Activated naive CD8-positive, alpha-beta T cell treated with anti-CD3 and anti-CD28 coated beads, Interleukin-2, amount 10 ng/mL, durations not matched to agents 7 days and 5 days (primary cell): ENCODE data around the gene DCANP1. TPM values are rescaled to one million over a fixed set of nuclear protein-coding genes. Genes with fewer than 3 reads are reported as not detected.
A peak's percentile ranks its signal among the peaks of the same experiment; 100 is the strongest.

Experiments used
- ATAC-seq: fragments of 150-1000 bp; cut with Tn5 transposase; one replicate; pipeline ENCODE4 v1.10.0; 2021; ENCODE audit warnings: low read depth, moderate library complexity
- POLR2A ChIA-PET: fragments of 350-600 bp; sonication (Branson Sonifier 250); formaldehyde crosslinking; loops from one replicate; lab custom pipeline; 2021; ENCODE audit warnings: antibody characterized with exemption; lab: Charles Lee
- DNase-seq: peaks from one replicate; pipeline ENCODE4 v3.0.0; 2021
- H3K27ac Mint-ChIP-seq: one replicate; pipeline ENCODE4 v1.8.0; 2022; ENCODE audit warnings: mild to moderate bottlenecking, mixed read lengths
- H3K27me3 Mint-ChIP-seq: one replicate; pipeline ENCODE4 v1.8.0; 2022; ENCODE audit warnings: mild to moderate bottlenecking, moderate library complexity, mixed read lengths
- H3K36me3 Mint-ChIP-seq: one replicate; pipeline ENCODE4 v1.8.0; 2021; ENCODE audit warnings: mild to moderate bottlenecking, mixed read lengths
- H3K4me1 Mint-ChIP-seq: one replicate; pipeline ENCODE4 v1.8.0; 2021; ENCODE audit warnings: mixed read lengths
- H3K4me3 Mint-ChIP-seq: one replicate; pipeline ENCODE4 v1.8.0; 2022; ENCODE audit warnings: mild to moderate bottlenecking, moderate library complexity, mixed read lengths
- H3K9me3 Mint-ChIP-seq: one replicate; pipeline ENCODE4 v1.8.0; 2021; ENCODE audit warnings: mixed read lengths
- total RNA-seq, 2 experiments: library from RNA; stranded (reverse); gene quantifications; one replicate each; pipeline ENCODE4 v1.2.3, GENCODE V29; 2021

DCANP1 gene
- total RNA-seq, 2 experiments from 2014 or later = not detected

GRCh38 chr5:135425641-135426040 lies 21.5 kb downstream of the DCANP1 start:
- Mint-ChIP-seq H3K27ac (peak overlapping the region; percentile 83), H3K4me1 (peaks cover 16% of the 10 kb centered on the region), H3K36me3 (no peaks in the 10 kb centered on the region), H3K4me3 (peak overlapping the region; percentile 61), H3K9me3 (no peaks in the 10 kb centered on the region), H3K27me3 (peaks cover 26% of the 10 kb centered on the region)
- ATAC-seq (peak; percentile 65), DNase-seq (no peak)
- POLR2A ChIA-PET = interaction anchor here (1.0 to 3.4 kb wide), 2 partner anchors 27 to 100 kb away, joined by 5 to 17 read pairs; partner anchors contain the start of gene MACROH2A1

DNA sequence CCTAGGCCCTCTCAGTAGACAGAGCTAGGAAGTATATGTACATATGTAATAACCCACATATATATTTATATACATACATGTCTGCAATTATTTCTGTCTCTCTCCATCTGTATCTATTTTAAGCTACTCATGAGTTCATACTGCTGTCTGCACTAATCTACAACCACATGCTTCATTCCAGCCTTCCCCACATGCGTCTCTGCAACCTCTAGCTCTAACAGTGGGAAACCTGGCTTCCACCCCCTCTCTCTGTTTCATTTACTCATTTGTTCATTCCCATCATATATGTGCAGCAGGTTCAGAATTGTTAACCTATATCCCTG lies 23.3 kb downstream of the DCANP1 start:
- Mint-ChIP-seq H3K9me3 (no peaks in the 10 kb centered on the region), H3K27ac (no peak overlapping the region), H3K4me1 (peaks cover 16% of the 10 kb centered on the region), H3K4me3 (no peak overlapping the region), H3K36me3 (no peaks in the 10 kb centered on the region), H3K27me3 (peaks cover 45% of the 10 kb centered on the region)
- ATAC-seq (no peak), DNase-seq (no peak)
- POLR2A ChIA-PET = interaction anchor here (3.4 kb wide), 1 partner anchor 25 kb away, joined by 17 read pairs; the partner anchor contains the start of gene MACROH2A1

DNA sequence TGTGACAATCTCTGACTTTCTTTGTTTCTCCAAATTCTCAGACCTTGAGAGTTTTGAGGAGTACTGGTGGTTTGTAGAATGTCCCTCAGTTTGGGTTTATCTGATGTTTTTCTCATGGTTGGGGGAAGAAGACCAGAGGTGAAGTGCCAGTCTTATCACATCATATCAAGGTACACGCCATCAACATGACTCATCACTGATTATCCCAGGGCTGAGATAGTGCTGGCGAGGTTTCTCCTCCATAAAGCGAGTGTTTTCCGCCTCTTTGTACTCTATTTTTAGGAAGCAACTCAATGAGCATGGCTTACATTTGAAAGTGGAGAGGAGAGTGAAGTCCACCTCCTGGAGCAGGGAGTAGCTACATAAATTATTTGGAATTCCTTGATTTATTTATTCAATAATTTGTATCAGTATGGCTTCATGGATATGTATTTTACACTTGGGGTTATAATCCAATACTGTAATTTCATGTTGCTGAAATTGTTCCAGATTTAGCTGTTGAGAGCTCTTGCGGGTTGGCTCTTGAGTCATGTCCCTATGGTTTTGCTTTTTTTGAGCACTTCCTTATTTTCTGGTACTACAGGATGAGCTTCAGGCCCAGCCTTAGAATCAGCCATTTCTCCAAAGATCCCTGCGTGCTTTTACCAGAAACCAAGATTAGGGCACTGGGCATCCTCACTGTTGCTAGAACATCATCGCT lies 23.9 kb downstream of the DCANP1 start:
- POLR2A ChIA-PET = interaction anchor here (3.4 kb wide), 1 partner anchor 25 kb away, joined by 17 read pairs; the partner anchor contains the start of gene MACROH2A1
- H3K4me1 Mint-ChIP-seq = peaks cover 16% of the 10 kb centered on the region
- H3K36me3 Mint-ChIP-seq = no peaks in the 10 kb centered on the region
- peaks cover 49% of the 10 kb centered on the region for H3K27me3 Mint-ChIP-seq
- ATAC-seq (no peak), DNase-seq (no peak)
- H3K27ac Mint-ChIP-seq = no peak overlapping the region
- no peaks in the 10 kb centered on the region for H3K9me3 Mint-ChIP-seq
- H3K4me3 Mint-ChIP-seq = no peak overlapping the region

GRCh38 chr5:135422419-135422818 lies 24.7 kb downstream of the DCANP1 start:
- Mint-ChIP-seq H3K4me1 (peaks cover 16% of the 10 kb centered on the region), H3K9me3 (no peaks in the 10 kb centered on the region), H3K27ac (no peak overlapping the region), H3K4me3 (no peak overlapping the region), H3K27me3 (peaks cover 55% of the 10 kb centered on the region), H3K36me3 (no peaks in the 10 kb centered on the region)
- ATAC-seq (no peak), DNase-seq (no peak)
- POLR2A ChIA-PET = no interaction called here

GRCh38 chr5:135417083-135417482 lies 30.1 kb downstream of the DCANP1 start:
- no peaks in the 10 kb centered on the region for H3K4me1 Mint-ChIP-seq
- H3K36me3 Mint-ChIP-seq = no peaks in the 10 kb centered on the region
- DNase-seq = no peak
- H3K27ac Mint-ChIP-seq = no peak overlapping the region
- H3K9me3 Mint-ChIP-seq = peaks cover 4% of the 10 kb centered on the region
- H3K4me3 Mint-ChIP-seq = no peak overlapping the region
- ATAC-seq = no peak
- H3K27me3 Mint-ChIP-seq = peaks cover 77% of the 10 kb centered on the region
- POLR2A ChIA-PET = no interaction called here

DNA sequence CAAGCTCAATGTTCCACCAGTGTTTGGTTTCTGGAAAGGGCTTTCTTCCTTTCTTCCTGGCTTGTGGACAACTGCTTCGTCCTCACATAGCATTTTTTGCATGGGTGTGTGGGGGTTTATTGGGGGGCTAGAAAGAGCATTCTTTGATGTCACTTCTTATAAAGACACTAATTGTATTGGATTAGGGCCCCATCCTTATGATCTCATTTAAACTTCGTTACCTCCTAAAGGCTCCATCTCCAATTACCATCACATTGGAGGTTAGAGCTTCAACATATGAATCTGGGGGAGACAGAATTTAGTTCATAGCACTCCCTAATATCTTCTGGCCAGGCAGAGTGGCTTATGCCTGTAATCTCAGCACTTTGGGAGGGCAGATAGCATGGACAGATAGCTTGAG lies 42.1 kb downstream of the DCANP1 start:
- no peak overlapping the region for H3K4me3 Mint-ChIP-seq
- H3K36me3 Mint-ChIP-seq = no peaks in the 10 kb centered on the region
- ATAC-seq (no peak), DNase-seq (no peak)
- no peaks in the 10 kb centered on the region for H3K9me3 Mint-ChIP-seq
- no peak overlapping the region for H3K27ac Mint-ChIP-seq
- POLR2A ChIA-PET = interaction anchor here (0.6 kb wide), 1 partner anchor 506 kb away, joined by 3 read pairs; no protein-coding TSS in a partner anchor
- H3K4me1 Mint-ChIP-seq = peaks cover 4% of the 10 kb centered on the region
- peaks cover 47% of the 10 kb centered on the region for H3K27me3 Mint-ChIP-seq

- no peak overlapping the region for H3K4me3 Mint-ChIP-seq
- POLR2A ChIA-PET = no interaction called here
Observed at GRCh38 chr5:135402031-135402430, 45.1 kb downstream of the DCANP1 start.

GRCh38 chr5:135400866-135401265 lies 46.3 kb downstream of the DCANP1 start:
- Mint-ChIP-seq H3K27me3 (peaks cover 27% of the 10 kb centered on the region), H3K9me3 (no peaks in the 10 kb centered on the region), H3K4me3 (no peak overlapping the region), H3K27ac (no peak overlapping the region), H3K4me1 (peaks cover 21% of the 10 kb centered on the region), H3K36me3 (peaks cover 8% of the 10 kb centered on the region)
- DNase-seq = no peak
- POLR2A ChIA-PET = no interaction called here
- ATAC-seq = no peak

More at GRCh38 chr5:135402031-135402430, 45.1 kb downstream of the DCANP1 start:
- peaks cover 7% of the 10 kb centered on the region for H3K36me3 Mint-ChIP-seq
- no peaks in the 10 kb centered on the region for H3K9me3 Mint-ChIP-seq
- peaks cover 18% of the 10 kb centered on the region for H3K4me1 Mint-ChIP-seq
- H3K27ac Mint-ChIP-seq = no peak overlapping the region
- DNase-seq (no peak), ATAC-seq (no peak)
- H3K27me3 Mint-ChIP-seq = peaks cover 34% of the 10 kb centered on the region

- POLR2A ChIA-PET = interaction anchor here (0.7 to 2.1 kb wide), 4 partner anchors 16 to 27 kb away, joined by 3 to 17 read pairs (median 6); no protein-coding TSS in a partner anchor
- Mint-ChIP-seq H3K27ac (peak overlapping the region; percentile 91), H3K4me1 (peaks cover 30% of the 10 kb centered on the region), H3K4me3 (peak overlapping the region; percentile 89), H3K36me3 (peaks cover 8% of the 10 kb centered on the region), H3K27me3 (peaks cover 18% of the 10 kb centered on the region), H3K9me3 (no peaks in the 10 kb centered on the region)
- DNase-seq (no peak), ATAC-seq (no peak)
Observed at GRCh38 chr5:135399794-135400542, 47.2 kb downstream of the DCANP1 start.

DNA sequence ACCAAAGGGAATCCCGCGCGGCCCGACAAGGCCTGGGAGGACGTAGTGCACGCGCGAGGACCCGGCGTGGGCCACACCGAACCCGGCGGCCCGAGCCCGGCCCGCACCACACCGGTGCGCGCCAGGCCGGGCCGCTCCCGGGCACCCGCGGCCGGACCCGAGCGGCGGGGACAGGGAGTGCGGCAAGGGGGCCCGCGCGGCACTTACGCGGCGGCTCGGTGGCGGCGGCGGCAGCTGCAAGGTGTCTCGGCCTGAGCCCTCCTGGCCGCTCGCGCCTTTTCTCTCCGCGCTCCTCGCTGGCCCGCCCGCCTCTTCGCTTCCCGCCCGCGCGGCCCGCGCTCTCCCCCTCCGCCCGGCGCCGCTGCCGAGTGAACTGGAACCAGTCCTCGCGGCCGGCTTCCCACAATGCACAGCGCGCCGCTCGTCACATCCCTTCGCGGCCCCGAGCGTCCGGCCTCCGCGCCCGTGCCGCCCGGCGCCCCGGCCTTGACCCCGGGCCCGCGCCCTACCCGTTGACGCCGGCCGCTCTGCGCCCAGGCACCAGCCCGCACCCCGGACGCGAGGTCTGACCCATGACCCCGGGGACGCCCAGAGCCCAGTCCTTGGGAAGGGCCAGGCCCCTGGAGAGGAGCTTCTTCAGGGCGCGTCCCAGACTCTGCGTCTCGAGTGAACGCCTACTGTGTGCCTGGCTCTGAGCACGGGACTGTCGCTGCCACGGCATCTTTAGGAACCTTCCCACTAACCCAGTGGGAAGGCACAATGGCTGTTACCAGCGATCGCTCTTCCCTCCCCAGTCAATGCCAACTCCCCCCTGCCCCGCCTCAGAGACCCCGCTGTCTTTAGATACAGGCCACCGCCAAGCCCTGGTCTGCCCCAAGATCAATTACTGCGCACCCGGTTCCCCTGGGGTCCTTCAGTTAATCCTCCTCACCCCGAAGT lies 48.0 kb downstream of the DCANP1 start, which contains the start of gene MACROH2A1:
TSS of gene MACROH2A1 (minus strand) at position 377 of the 939 bp plus-strand sequence. CDS start 10,138 bp downstream, outside the sequence.
- Mint-ChIP-seq H3K36me3 (peaks cover 13% of the 10 kb centered on the region), H3K4me1 (peaks cover 37% of the 10 kb centered on the region), H3K9me3 (no peaks in the 10 kb centered on the region), H3K27me3 (peaks cover 12% of the 10 kb centered on the region), H3K27ac (peak within 1 kb of the TSS; percentile 91), H3K4me3 (peak within 1 kb of the TSS; percentile 90)
- peak; percentile 91 for DNase-seq
- ATAC-seq = peak; percentile 89
- POLR2A ChIA-PET = interaction anchor here (0.7 to 2.1 kb wide), 5 partner anchors 15 to 26 kb away, joined by 3 to 17 read pairs (median 3); no protein-coding TSS in a partner anchor

- Mint-ChIP-seq H3K36me3 (peaks cover 14% of the 10 kb centered on the region), H3K9me3 (no peaks in the 10 kb centered on the region), H3K27ac (peak overlapping the region; percentile 87), H3K27me3 (peaks cover 8% of the 10 kb centered on the region), H3K4me3 (peak overlapping the region; percentile 90), H3K4me1 (peaks cover 40% of the 10 kb centered on the region)
- ATAC-seq (peak; percentile 41), DNase-seq (peak; percentile 68)
- POLR2A ChIA-PET = interaction anchor here (1.1 to 2.1 kb wide), 3 partner anchors 14 to 27 kb away, joined by 3 to 17 read pairs (median 9); no protein-coding TSS in a partner anchor
Observed at GRCh38 chr5:135398160-135398854, 48.8 kb downstream of the DCANP1 start.

DNA sequence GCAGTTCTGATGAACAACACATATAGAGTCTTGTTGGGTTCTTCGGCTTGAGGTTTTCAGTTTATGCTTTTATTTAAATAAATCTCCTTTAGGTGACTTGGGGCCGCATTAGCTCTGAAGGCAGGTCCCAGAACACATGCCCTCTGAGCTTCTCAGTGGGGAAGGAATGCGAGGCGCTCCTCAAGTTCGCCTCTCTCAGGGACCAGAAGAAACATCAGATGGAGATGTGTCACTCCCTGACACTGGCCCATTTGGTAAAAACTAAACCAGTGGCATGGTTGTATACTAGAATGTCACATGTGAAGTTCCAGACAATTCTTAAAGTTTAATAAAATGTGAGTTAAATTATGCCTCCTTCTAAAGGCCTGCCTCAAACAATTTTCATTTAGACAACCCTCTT lies 50.1 kb downstream of the DCANP1 start:
- H3K9me3 Mint-ChIP-seq = no peaks in the 10 kb centered on the region
- H3K4me3 Mint-ChIP-seq = peak overlapping the region; percentile 90
- peaks cover 52% of the 10 kb centered on the region for H3K4me1 Mint-ChIP-seq
- POLR2A ChIA-PET = no interaction called here
- ATAC-seq (no peak), DNase-seq (no peak)
- H3K27ac Mint-ChIP-seq = no peak overlapping the region
- H3K27me3 Mint-ChIP-seq = peaks cover 8% of the 10 kb centered on the region
- H3K36me3 Mint-ChIP-seq = peaks cover 22% of the 10 kb centered on the region
